ENCODE results near the gene DIP2B.

DIP2B gene

GRCh38 chr12:50625029-50625925 lies 120.5 kb downstream of the DIP2B start:
- Mint-ChIP-seq H3K4me1 (ENCODE audit: low read depth) (peaks cover 64% of the 10 kb centered on the region), H3K27me3 (no peaks in the 10 kb centered on the region), H3K27ac (peak overlapping the region; percentile 43), H3K9me3 (no peaks in the 10 kb centered on the region), H3K4me3 (no peak overlapping the region), H3K36me3 (ENCODE audit: low read depth) (peaks cover 44% of the 10 kb centered on the region)
- intact Hi-C loops (cut with micrococcal nuclease), result loop anchor here (5.0 kb wide), 1 partner anchor 53 kb away; no protein-coding TSS in a partner anchor

GRCh38 chr12:50626026-50626425 lies 121.2 kb downstream of the DIP2B start:
- H3K4me1 Mint-ChIP-seq (ENCODE audit: low read depth), result peaks cover 56% of the 10 kb centered on the region
- H3K27me3 Mint-ChIP-seq, result no peaks in the 10 kb centered on the region
- H3K9me3 Mint-ChIP-seq, result no peaks in the 10 kb centered on the region
- intact Hi-C loops (cut with micrococcal nuclease), result loop anchor here (5.0 kb wide), 1 partner anchor 54 kb away; no protein-coding TSS in a partner anchor
- peaks cover 52% of the 10 kb centered on the region for H3K36me3 Mint-ChIP-seq (ENCODE audit: low read depth)
- no peak overlapping the region for H3K4me3 Mint-ChIP-seq
- H3K27ac Mint-ChIP-seq, result peak overlapping the region; percentile 68

GRCh38 chr12:50627491-50627890 lies 122.7 kb downstream of the DIP2B start:
- peaks cover 46% of the 10 kb centered on the region for H3K4me1 Mint-ChIP-seq (ENCODE audit: low read depth)
- intact Hi-C loops (cut with micrococcal nuclease), result loop anchor here (5.0 kb wide), 1 partner anchor 55 kb away; no protein-coding TSS in a partner anchor

GRCh38 chr12:50628394-50628793 lies 123.6 kb downstream of the DIP2B start:
- intact Hi-C loops (cut with micrococcal nuclease), result loop anchor here (5.0 kb wide), 1 partner anchor 56 kb away; no protein-coding TSS in a partner anchor

More at GRCh38 chr12:50627491-50627890, 122.7 kb downstream of the DIP2B start:
- Mint-ChIP-seq H3K27me3 (no peaks in the 10 kb centered on the region), H3K4me3 (no peak overlapping the region), H3K36me3 (ENCODE audit: low read depth) (peaks cover 65% of the 10 kb centered on the region), H3K9me3 (no peaks in the 10 kb centered on the region), H3K27ac (no peak overlapping the region)

GRCh38 chr12:50633955-50634354 lies 129.2 kb downstream of the DIP2B start:
- intact Hi-C loops (cut with micrococcal nuclease), result no loop called here
- H3K27me3 Mint-ChIP-seq, result no peaks in the 10 kb centered on the region
- peak overlapping the region; percentile 56 for H3K27ac Mint-ChIP-seq
- H3K4me3 Mint-ChIP-seq, result no peak overlapping the region
- H3K4me1 Mint-ChIP-seq (ENCODE audit: low read depth), result peaks cover 56% of the 10 kb centered on the region
- no peaks in the 10 kb centered on the region for H3K9me3 Mint-ChIP-seq
- H3K36me3 Mint-ChIP-seq (ENCODE audit: low read depth), result peaks cover 64% of the 10 kb centered on the region

More at GRCh38 chr12:50628394-50628793, 123.6 kb downstream of the DIP2B start:
- Mint-ChIP-seq H3K4me3 (no peak overlapping the region), H3K4me1 (ENCODE audit: low read depth) (peaks cover 53% of the 10 kb centered on the region), H3K9me3 (no peaks in the 10 kb centered on the region), H3K27me3 (no peaks in the 10 kb centered on the region), H3K27ac (no peak overlapping the region), H3K36me3 (ENCODE audit: low read depth) (peaks cover 73% of the 10 kb centered on the region)

GRCh38 chr12:50634379-50634778 lies 129.6 kb downstream of the DIP2B start:
- peak overlapping the region; percentile 56 for H3K27ac Mint-ChIP-seq
- peaks cover 53% of the 10 kb centered on the region for H3K4me1 Mint-ChIP-seq (ENCODE audit: low read depth)
- H3K4me3 Mint-ChIP-seq, result no peak overlapping the region
- no peaks in the 10 kb centered on the region for H3K27me3 Mint-ChIP-seq
- H3K36me3 Mint-ChIP-seq (ENCODE audit: low read depth), result peaks cover 64% of the 10 kb centered on the region
- H3K9me3 Mint-ChIP-seq, result no peaks in the 10 kb centered on the region
- intact Hi-C loops (cut with micrococcal nuclease), result no loop called here

- intact Hi-C loops (cut with micrococcal nuclease), result no loop called here
- H3K27ac Mint-ChIP-seq, result no peak overlapping the region
- H3K4me3 Mint-ChIP-seq, result no peak overlapping the region
- peaks cover 62% of the 10 kb centered on the region for H3K36me3 Mint-ChIP-seq (ENCODE audit: low read depth)
- peaks cover 57% of the 10 kb centered on the region for H3K4me1 Mint-ChIP-seq (ENCODE audit: low read depth)
- no peaks in the 10 kb centered on the region for H3K9me3 Mint-ChIP-seq
- no peaks in the 10 kb centered on the region for H3K27me3 Mint-ChIP-seq
Observed at GRCh38 chr12:50635364-50635763, 130.6 kb downstream of the DIP2B start.

GRCh38 chr12:50635857-50636256 lies 131.1 kb downstream of the DIP2B start:
- Mint-ChIP-seq H3K27ac (no peak overlapping the region), H3K4me3 (no peak overlapping the region), H3K9me3 (no peaks in the 10 kb centered on the region), H3K27me3 (no peaks in the 10 kb centered on the region), H3K36me3 (ENCODE audit: low read depth) (peaks cover 62% of the 10 kb centered on the region), H3K4me1 (ENCODE audit: low read depth) (peaks cover 62% of the 10 kb centered on the region)
- intact Hi-C loops (cut with micrococcal nuclease), result no loop called here

- Mint-ChIP-seq H3K27ac (peak overlapping the region; percentile 56), H3K27me3 (no peaks in the 10 kb centered on the region)
Observed at GRCh38 chr12:50636505-50636904, 131.7 kb downstream of the DIP2B start.

GRCh38 chr12:50637870-50638481 lies 133.2 kb downstream of the DIP2B start:
- H3K4me1 Mint-ChIP-seq (ENCODE audit: low read depth), result peaks cover 72% of the 10 kb centered on the region
- H3K27me3 Mint-ChIP-seq, result no peaks in the 10 kb centered on the region

More at GRCh38 chr12:50636505-50636904, 131.7 kb downstream of the DIP2B start:
- Mint-ChIP-seq H3K4me1 (ENCODE audit: low read depth) (peaks cover 68% of the 10 kb centered on the region), H3K36me3 (ENCODE audit: low read depth) (peaks cover 62% of the 10 kb centered on the region), H3K9me3 (no peaks in the 10 kb centered on the region), H3K4me3 (no peak overlapping the region)
- intact Hi-C loops (cut with micrococcal nuclease), result no loop called here

GRCh38 chr12:50638482-50638880 lies 133.7 kb downstream of the DIP2B start:
- no peaks in the 10 kb centered on the region for H3K9me3 Mint-ChIP-seq
- no peaks in the 10 kb centered on the region for H3K27me3 Mint-ChIP-seq
- intact Hi-C loops (cut with micrococcal nuclease), result loop anchor here (1.0 kb wide), 1 partner anchor 133 kb away; no protein-coding TSS in a partner anchor
- no peak overlapping the region for H3K4me3 Mint-ChIP-seq
- peaks cover 72% of the 10 kb centered on the region for H3K4me1 Mint-ChIP-seq (ENCODE audit: low read depth)
- H3K27ac Mint-ChIP-seq, result no peak overlapping the region
- H3K36me3 Mint-ChIP-seq (ENCODE audit: low read depth), result peaks cover 64% of the 10 kb centered on the region

More at GRCh38 chr12:50637870-50638481, 133.2 kb downstream of the DIP2B start:
- Mint-ChIP-seq H3K9me3 (no peaks in the 10 kb centered on the region), H3K36me3 (ENCODE audit: low read depth) (peaks cover 64% of the 10 kb centered on the region), H3K27ac (no peak overlapping the region), H3K4me3 (no peak overlapping the region)
- intact Hi-C loops (cut with micrococcal nuclease), result loop anchor here (1.0 kb wide), 1 partner anchor 133 kb away; no protein-coding TSS in a partner anchor

GRCh38 chr12:50639721-50640120 lies 134.9 kb downstream of the DIP2B start:
- Mint-ChIP-seq H3K4me1 (ENCODE audit: low read depth) (peaks cover 61% of the 10 kb centered on the region), H3K9me3 (no peaks in the 10 kb centered on the region), H3K4me3 (no peak overlapping the region), H3K27ac (no peak overlapping the region), H3K36me3 (ENCODE audit: low read depth) (peaks cover 70% of the 10 kb centered on the region), H3K27me3 (no peaks in the 10 kb centered on the region)
- intact Hi-C loops (cut with micrococcal nuclease), result no loop called here

- no peaks in the 10 kb centered on the region for H3K9me3 Mint-ChIP-seq
- intact Hi-C loops (cut with micrococcal nuclease), result no loop called here
- no peak overlapping the region for H3K27ac Mint-ChIP-seq
- peaks cover 68% of the 10 kb centered on the region for H3K36me3 Mint-ChIP-seq (ENCODE audit: low read depth)
- no peak overlapping the region for H3K4me3 Mint-ChIP-seq
- H3K27me3 Mint-ChIP-seq, result no peaks in the 10 kb centered on the region
- peaks cover 55% of the 10 kb centered on the region for H3K4me1 Mint-ChIP-seq (ENCODE audit: low read depth)
Observed at GRCh38 chr12:50640321-50640939, 135.6 kb downstream of the DIP2B start.

Data from dendritic cell treated with granulocyte-macrophage colony-stimulating factor and Interleukin-4, amounts not matched to agents 40 ng/mL and 50 ng/mL, for 4 days (primary cell).